Right ventricle myocardium inferior (tissue), 1 donor: ENCODE results near the gene CHCHD3. TPM values are rescaled to one million over a fixed set of nuclear protein-coding genes. Genes with fewer than 3 reads are reported as not detected.

Experiments
- ATAC-seq: fragments of 200-7000 bp; cut with Tn5 transposase; one replicate; pipeline ENCODE4 v1.9.1; 2020; ENCODE audit warnings: mild to moderate bottlenecking, moderate library complexity
- DNase-seq: peaks from one replicate; pipeline ENCODE4 v3.0.0; 2021; ENCODE audit errors: missing footprints
- intact Hi-C: fragments of 100-400 bp; cut with DNase I; formaldehyde crosslinking; loops from one replicate; pipeline ENCODE4 v1.11.0; 2022
- total RNA-seq: library from RNA; stranded (reverse); fragmentation: NEBNext Ultra II Directional; extraction: Animal tissue kit (Norgen Biotek cat#: 25700); gene quantifications from one replicate; pipeline ENCODE4 v1.2.1, GENCODE V29; 2021
- donor health status: DM: no; HTN: yes; CAD: no; lungs with severe emphysema.

The CHCHD3 gene
- total RNA-seq, 1 donor from 2014 or later = 169 TPM

- intact Hi-C loops = no loop called here
- ATAC-seq (no peak), DNase-seq (no peak)
Measured at GRCh38 chr7:132858760-132859159, 223.1 kb downstream of the CHCHD3 start.

- ATAC-seq (no peak), DNase-seq (no peak)
- intact Hi-C loops = no loop called here
Measured at GRCh38 chr7:132858251-132858650, 223.6 kb downstream of the CHCHD3 start.

GRCh38 chr7:132857703-132858102 is 224.2 kb downstream of the CHCHD3 start:
- no peak for DNase-seq
- no peak for ATAC-seq
- intact Hi-C loops = no loop called here

DNA sequence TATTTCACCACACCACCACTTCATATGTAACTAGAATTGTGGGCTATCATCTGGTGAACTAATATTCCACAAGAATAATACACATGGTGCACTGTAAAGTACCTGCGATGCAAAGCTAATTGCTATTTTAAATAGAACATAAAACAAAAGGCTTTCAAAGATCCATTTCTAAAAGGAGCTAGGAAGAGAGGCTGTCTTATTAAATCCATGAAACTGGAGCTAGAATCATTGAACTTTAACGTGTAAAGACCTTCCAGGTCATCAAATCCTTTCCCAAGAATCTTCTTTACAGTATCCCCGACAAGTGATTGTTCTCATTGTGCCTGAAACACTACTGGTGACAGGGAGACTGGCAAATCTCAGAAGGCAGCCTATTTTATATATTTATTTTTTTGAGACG is 224.9 kb downstream of the CHCHD3 start:
- intact Hi-C loops = no loop called here
- DNase-seq = no peak
- ATAC-seq = no peak

GRCh38 chr7:132856416-132856815 is 225.5 kb downstream of the CHCHD3 start:
- DNase-seq (no peak), ATAC-seq (no peak)
- intact Hi-C loops = no loop called here

DNA sequence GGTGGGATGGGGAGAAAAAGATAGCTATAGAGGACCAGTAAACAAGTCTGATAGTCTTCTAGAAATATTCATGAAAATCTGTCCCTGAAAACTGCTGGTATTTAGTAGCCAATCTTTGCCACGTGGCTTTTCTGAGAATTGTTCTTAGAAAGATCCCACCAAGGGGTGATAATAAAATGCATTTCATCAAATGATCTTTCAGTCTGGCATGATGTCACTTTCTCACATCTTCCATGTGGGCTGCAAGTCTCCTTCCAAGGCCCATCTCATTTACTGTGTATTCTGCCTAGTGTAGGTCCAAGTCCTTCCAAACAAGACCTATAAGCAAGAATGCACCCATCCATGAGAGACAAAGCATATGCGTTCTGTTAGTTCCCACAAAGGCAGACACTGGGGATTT is 226.0 kb downstream of the CHCHD3 start:
- ATAC-seq = no peak
- intact Hi-C loops = no loop called here
- DNase-seq = no peak

DNA sequence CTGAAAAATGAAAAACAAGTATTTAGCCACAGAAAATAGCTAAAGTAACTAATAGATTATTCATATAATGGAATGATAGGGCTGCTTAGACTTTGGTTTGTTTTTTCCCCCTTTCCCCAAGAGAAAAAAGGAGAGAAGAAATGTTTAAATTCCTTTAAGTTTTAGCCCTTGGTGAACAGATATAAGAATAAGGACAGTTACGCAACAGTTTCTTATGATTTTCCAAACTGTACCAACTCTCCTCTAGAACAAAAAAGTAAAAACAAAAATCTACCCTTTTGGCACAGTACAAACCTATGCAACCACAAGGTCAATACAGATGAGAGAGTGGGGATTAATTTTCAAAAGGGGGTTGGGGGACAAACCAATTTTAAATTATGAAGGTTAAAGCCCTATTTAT is 227.7 kb downstream of the CHCHD3 start:
- intact Hi-C loops = no loop called here
- ATAC-seq (no peak), DNase-seq (no peak)

DNA sequence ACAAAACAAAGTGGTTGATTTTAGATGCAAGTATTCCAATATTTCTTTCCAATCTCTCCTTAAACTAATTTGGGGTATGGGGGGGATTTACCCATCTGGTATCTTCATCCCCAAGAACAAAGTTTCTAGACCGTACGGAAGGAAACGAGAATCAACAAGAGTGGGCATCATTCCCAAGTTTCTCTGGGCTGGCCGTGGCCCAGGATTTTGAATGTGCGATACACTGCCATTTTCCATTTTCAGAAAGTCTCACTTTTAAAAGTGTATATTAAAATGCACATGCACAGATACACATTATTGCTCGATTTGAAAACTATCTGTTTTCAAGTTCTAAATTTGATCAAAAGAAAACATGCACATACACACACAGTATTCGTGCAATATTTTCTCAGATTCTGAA is 234.5 kb downstream of the CHCHD3 start:
- DNase-seq = no peak
- intact Hi-C loops = no loop called here
- no peak for ATAC-seq

DNA sequence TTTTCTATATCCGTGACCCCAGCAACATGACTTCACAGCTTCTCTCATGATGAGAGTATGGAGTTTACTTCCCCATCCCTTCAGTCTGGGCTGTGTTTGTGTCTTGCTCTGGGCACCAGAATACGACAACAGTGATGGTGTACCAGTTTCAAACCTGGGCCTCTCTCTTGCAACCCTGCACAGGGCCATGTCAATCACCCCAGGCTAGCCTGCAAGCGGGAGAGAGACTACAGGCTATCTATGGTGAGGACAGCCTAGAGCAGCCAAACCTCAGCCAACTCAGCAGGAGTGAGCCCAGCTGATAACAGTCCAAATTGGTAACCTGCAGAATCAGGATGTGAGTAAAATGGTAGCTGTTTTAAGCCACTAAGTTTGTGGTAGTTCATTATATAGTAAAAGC is 235.8 kb downstream of the CHCHD3 start:
- ATAC-seq (peak; percentile 76), DNase-seq (no peak)
- intact Hi-C loops = no loop called here

- no peak for ATAC-seq
- intact Hi-C loops = no loop called here
Measured at GRCh38 chr7:132842478-132842877, 239.4 kb downstream of the CHCHD3 start.

DNA sequence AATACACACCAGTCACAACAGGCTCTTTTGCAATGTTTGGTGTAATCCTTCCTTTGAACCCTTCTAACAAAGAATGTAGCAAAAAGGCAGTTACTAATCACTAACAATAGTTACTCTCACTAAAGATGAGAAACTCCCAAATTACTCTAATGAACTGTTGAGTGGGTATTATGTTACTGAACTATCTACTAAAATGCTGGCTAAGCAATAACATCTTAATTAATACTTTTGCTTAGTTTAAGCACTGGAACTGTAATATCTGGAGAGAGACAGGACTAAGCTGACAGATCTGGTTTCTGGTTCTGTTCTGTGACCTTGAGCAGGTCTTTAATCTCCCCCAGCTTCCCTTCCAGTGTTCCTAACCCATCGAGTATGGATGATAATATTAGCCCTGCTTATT is 241.7 kb downstream of the CHCHD3 start:
- DNase-seq (no peak), ATAC-seq (no peak)
- intact Hi-C loops = no loop called here

More at GRCh38 chr7:132842478-132842877, 239.4 kb downstream of the CHCHD3 start:
- no peak for DNase-seq

DNA sequence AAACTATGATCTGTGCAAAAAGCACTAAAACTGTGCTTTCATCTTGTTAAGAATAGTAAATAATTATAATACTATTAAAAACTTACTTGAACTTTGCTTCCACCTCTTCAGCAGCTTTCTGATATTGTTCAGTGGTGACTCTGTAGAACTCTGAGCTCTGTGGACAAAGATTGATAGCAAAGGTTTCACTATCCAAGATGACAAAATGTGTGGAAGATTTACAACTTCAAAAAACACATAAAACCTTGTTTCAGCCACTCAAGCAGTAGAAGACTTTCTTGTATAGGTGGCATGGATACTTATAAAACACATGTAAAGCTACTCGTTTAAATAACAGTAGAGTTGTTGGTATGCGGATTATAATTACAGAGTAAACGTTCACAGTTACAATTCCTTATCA is 243.6 kb downstream of the CHCHD3 start:
- intact Hi-C loops = no loop called here
- ATAC-seq (no peak), DNase-seq (no peak)

- intact Hi-C loops = no loop called here
- ATAC-seq (peak; percentile 65), DNase-seq (no peak)
Measured at GRCh38 chr7:132837529-132837928, 244.4 kb downstream of the CHCHD3 start.

DNA sequence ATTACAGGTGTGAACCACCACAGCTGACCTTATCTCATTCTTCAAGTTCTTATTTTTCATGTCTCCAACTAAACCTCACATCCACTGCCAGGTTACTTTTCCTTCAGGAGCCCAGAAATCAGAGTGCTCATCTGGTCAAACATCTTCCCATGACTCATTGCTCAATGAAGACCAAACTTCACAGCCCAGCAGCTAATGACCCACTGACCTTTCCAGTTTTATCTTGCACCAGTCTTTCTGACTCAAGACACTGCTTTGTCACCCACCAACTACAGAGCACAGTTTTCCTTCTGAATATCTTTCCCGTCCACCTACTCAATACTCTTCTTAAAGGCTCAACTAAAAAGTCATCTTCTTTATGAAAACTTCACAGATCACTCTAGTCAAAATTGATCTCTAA is 245.1 kb downstream of the CHCHD3 start:
- no peak for DNase-seq
- intact Hi-C loops = no loop called here
- no peak for ATAC-seq

DNA sequence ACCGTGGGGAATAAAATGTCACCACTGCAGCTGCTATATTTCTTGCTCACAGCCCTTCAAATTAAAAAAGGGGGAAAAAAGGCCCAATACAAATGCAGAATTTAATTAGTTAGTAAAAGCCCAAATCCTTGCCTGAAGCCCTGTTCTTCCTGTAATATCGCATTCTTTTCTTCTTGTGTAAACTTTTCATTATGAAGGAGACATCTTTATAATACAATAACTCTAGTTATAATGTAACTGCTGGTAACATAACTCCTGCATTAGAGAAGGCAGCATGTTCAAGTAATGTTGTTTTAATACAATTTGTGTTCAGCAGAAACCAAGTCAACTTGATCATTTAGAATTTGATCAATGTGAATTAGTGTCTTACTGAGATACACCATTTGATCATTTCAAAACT is 250.9 kb downstream of the CHCHD3 start:
- ATAC-seq (no peak), DNase-seq (no peak)
- intact Hi-C loops = no loop called here

DNA sequence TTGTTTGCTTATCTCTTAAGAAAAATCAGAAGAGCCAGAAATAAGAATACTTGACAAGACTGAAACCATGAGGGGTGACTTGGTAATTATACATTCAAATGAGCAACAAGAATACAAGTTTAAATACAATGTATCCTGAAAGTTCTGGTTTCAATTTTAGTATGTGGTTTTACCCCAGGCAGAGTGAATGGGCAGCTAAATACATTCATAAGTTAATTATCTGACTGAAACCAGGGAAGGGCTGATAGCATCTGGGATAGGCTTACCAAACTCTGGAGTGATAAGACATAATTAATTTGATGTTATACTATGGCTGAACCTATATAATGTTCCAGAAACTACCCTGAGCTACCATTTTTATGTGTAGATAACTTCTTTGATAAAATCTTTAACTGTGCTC is 253.4 kb downstream of the CHCHD3 start:
- DNase-seq = no peak
- no peak for ATAC-seq
- intact Hi-C loops = no loop called here

- no peak for ATAC-seq
- intact Hi-C loops = no loop called here
Measured at GRCh38 chr7:132825932-132826835, 255.7 kb downstream of the CHCHD3 start.

GRCh38 chr7:132825222-132825621 is 256.7 kb downstream of the CHCHD3 start:
- intact Hi-C loops = no loop called here
- no peak for ATAC-seq
- DNase-seq = no peak

More at GRCh38 chr7:132825932-132826835, 255.7 kb downstream of the CHCHD3 start:
- no peak for DNase-seq

DNA sequence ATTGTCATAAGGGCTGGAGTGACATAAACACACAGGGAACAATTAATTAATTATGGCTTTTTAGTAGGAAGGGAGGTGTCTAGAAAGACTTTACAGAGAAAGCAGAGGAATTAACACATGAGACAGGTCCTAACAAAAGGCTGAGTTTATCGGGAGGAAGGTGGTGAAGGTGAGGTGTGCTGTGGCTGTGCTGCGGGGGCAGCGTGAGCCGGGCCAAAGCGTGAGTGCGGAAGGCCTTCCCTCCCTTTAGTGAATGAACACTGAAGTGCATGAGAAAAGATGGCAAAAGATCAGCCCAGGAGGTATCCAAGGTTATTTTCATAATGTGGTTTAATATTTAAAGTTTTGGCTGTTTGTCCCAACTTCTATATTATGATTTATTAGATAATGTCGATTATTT is 262.2 kb downstream of the CHCHD3 start:
- no peak for DNase-seq
- no peak for ATAC-seq
- intact Hi-C loops = no loop called here

DNA sequence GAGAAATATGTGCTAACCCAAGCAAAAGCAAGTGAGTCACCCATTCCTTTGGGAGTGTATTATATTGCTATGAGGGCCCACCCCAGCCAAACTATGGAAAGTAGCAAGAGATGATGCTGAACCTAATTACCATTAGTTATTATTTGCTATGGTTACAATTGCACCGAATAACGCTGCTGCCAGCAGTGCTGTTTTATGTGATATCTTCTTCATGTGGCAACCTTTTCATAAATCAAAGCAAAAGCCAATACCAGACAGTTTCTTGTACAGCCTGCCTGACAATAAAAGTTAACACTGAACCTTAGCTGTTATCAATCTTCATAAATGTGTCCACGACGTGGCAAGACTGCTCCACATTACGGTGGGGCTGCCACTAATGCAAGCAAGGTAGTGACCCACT is 263.9 kb downstream of the CHCHD3 start:
- DNase-seq (no peak), ATAC-seq (no peak)
- intact Hi-C loops = no loop called here
